GM21576 (cell line): Measurements from ENCODE around the gene TMEM18.

ENCODE experiments used
- ATAC-seq: cut with Tn5 transposase; IDR thresholded peaks from one replicate; pipeline ENCODE4 v1.9.1; 2021; ENCODE audit warnings: mild to moderate bottlenecking, moderate library complexity; ENCODE audit not compliant: unreplicated experiment

The TMEM18 gene

DNA sequence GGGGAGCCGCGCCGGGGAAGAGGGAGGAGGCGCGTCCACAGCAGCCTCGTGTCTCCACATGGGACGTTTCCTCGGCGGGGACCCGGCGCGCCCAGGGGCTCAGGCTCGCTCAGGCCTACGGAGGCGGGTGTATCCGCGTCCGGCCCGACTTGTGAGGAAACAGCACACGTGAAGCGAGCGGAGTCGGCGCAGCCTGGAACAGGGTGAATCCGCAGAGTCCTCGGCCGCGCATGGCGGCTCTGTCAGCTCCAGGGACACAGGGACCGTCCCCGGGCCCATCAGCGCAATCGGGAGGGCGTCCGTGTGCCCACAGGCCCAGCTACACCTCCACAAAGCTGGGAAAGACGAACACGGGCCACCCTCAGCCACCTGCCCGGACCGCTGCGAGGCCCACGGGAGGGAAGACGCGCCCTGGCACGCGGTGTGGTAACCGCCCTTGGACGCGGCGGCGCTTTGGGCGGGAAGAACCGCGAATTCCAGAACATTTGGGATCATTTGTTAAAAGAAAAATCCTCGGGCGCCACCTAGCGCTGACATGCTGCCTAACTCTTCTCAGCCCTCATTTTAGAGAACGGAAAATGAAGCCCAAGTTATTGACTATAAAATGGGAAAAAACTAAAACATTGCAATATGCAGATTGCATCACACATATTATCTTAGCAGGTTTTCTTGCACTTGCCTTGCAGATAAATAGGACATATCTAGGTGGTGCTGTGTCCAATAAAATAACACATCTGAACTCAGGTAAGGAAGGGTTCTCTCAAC is 40.4 kb downstream of the TMEM18 start:
- ATAC-seq: no peak

DNA sequence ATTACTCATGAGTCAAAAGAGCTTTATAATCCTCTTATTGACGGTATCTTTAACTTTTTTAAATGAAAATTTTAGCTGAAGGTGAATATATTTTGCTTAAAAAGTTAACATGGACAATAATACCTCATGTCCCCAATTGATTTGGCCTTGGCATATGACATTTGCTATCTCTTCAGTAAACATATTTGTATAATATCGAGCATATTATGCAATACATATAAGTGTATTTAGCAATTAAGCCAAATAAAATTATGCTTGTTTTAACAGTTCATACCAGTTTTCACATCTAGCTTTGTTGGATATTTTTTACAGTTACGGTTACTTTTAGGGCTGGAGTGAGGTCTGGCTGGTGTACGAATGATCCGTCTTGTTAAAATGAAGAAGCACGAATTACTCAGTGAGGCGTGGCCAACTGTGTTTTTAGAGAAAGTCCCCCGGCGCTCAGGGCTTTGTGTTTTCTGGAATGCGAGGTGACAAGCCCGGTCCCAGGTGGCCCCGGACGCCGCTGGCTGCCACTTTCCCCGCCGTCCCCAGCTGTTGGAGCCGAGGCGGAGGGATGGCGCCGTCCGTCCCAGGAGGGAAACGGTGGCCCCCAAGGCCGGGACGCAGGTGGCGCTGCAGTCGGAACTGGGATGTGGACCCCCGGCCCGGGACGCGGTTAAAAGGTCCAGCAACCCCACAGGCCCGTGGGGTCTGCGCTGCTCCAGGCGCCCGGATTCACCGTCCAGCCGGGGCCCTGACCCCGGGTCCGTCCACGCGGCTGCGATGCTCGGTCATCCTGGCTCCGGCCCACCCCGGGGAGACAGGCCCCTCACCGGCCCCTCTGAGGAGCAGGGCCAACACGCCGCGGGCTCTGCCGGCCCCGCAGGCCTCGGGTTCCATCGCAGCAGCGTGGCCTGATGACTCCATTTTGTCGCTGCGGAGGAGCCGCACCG is 41.3 kb downstream of the TMEM18 start:
- no peak for ATAC-seq

- no peak for ATAC-seq
These were observed 42.4 kb downstream of the TMEM18 start for GRCh38 chr2:634636-635388.

DNA sequence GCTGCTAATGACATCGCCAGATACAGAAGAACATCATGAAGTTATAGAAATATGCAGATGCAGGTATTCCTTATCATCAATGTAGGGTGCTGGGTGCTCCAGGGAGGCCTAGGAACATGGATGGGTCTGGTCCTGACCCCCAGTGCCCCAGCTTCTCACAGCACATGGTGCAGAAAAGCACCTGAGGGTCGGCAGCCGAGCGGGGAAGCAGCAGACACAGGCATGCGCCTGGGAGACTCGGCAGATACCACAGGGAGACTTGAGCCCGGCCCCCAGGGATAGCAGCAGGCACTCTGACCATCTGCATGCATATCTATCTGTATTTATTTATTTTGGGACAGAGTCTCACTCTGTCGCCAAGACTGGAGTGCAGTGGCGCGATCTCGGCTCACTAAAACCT is 43.2 kb downstream of the TMEM18 start:
- ATAC-seq: no peak

- ATAC-seq: no peak
These were observed 43.8 kb downstream of the TMEM18 start for GRCh38 chr2:633371-633770.

DNA sequence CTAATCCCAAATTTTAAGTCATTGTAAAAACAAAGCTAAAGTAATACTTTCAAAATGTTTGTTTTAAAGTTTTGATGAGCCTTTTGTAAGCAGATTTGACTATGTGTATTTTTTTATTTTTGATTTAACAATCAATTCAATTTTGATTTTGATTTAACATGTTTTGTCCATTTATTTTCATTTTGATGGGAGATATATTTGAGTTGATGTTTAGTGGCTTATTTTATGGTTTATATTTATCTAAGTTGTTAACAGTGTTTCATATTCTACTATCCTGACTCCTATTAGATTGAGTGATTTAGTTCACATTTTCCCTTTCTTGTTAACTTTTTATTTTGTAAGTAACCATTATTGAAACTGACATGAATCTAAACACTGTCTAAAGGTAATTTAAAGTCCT is 44.7 kb downstream of the TMEM18 start:
- ATAC-seq: no peak

DNA sequence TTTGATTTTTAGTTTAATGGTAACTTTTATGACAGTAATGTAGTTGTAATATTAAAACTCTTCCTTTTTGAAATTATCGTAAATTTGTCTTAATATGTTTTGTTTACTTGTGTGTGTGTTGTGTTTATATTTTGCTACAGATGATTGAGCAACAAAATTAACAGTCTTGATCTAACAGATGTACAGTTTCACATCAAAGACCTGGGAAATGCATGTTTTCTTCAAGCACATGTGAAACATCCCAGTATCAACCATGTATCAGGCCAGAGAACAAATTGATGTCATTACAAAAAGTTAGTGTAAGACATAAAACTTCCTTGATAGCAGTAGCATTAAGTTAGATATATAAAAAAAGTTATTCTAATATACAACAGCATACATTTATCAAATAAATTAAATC is 45.5 kb downstream of the TMEM18 start:
- ATAC-seq: no peak

- no peak for ATAC-seq
These were observed 46.5 kb downstream of the TMEM18 start for GRCh38 chr2:630451-631320.

GRCh38 chr2:629961-630360 is 47.2 kb downstream of the TMEM18 start:
- no peak for ATAC-seq

GRCh38 chr2:628651-629050 is 48.6 kb downstream of the TMEM18 start:
- no peak for ATAC-seq

DNA sequence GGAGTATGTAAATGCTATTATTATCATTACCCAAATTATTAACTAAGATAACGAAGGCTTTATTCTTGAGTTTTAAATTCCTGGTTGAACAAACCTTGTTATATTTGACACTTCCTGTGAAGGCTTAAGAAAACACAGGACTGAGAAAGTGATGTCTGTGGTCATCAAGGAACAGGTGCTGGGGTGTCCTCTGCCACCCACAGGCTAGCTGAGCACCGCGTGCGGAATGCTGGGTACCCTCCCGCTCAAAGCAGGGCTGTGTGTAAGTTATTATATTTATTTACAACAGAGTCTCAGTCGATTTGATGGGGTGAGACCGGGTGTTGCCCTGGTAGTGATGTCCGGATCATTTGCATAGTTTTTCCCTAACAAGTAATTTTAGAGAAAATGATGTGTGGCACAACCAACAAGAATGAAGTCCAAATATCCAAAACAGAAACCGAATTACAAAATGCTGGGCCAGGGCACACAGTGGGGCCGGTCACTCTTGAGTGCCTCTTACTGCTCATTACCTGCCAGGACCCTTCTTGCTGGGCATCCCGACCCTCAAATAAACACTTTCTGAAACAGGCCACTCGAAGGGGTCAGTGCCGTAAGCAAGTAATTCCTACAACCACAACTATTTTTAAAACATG is 49.2 kb downstream of the TMEM18 start:
- ATAC-seq: no peak

DNA sequence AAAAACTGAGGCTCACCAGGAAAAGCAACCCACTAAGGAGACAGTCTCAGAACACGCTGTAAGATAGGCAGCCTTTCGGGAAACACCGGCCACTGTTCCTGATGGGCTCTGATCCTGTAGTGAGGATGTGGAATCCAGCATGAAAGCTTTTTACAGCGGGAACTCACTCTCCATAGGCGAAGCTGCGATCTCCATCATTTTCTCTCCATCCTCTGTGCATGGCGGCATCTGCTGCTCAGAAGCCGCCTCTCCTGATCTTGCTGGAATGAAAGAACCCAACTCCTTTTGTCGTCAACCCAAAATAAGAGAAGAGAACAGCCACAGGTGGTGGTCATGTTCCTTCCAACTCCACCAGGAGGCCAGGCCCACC is 49.9 kb downstream of the TMEM18 start:
- no peak for ATAC-seq

- no peak for ATAC-seq
These were observed 50.5 kb downstream of the TMEM18 start for GRCh38 chr2:626491-627339.

GRCh38 chr2:625415-626333 is 51.5 kb downstream of the TMEM18 start:
- ATAC-seq: no peak

- ATAC-seq: no peak
These were observed 52.5 kb downstream of the TMEM18 start for GRCh38 chr2:624551-625347.

DNA sequence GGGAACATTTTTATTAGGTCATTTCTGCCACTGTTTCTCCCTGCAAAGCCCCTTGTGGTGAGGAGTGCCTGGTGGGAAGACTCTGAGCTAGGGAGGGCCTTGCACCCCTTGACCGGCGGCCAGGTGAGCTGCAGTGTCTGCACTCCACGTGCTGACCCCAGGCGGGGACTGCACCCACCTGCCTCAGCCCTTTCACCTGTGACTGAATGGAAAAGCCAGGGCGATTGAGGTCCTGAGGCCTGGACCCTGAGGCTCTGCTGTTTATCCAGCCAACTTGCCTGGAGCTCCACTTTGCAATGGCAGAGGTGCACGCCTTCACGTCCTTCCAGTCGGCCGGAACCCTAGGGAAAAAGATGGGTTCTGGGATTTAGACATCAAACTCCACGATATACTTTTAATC is 53.1 kb downstream of the TMEM18 start:
- ATAC-seq: no peak
